ENCODE results near the gene STAT5A. TPM values are rescaled to one million over a fixed set of nuclear protein-coding genes. Genes with fewer than 3 reads are reported as not detected.

The STAT5A gene
- polyA plus RNA-seq, 1 experiment: 5.3 TPM

GRCh38 chr17:42341568-42341967 is 53.3 kb downstream of the STAT5A start:
- POLR2A ChIA-PET: interaction anchor here (0.7 kb wide), 1 partner anchor 194 kb away, joined by 3 read pairs; the partner anchor contains the start of gene NAGLU
- Histone ChIP-seq H3K27me3 (ENCODE audit: control insufficient read depth, insufficient read depth, low read length) (no peaks in the 10 kb centered on the region), H3K27ac (ENCODE audit: low read depth, low read length) (no peak overlapping the region), H3K4me3 (ENCODE audit: low read depth, low read length) (no peak overlapping the region), H3K9me3 (ENCODE audit: control insufficient read depth, insufficient read depth, low read length) (no peaks in the 10 kb centered on the region)
- no peak for DNase-seq (ENCODE audit: low read depth, low spot score)
- CTCF ChIA-PET: interaction anchor here (1.6 kb wide), 1 partner anchor 19 kb away, joined by 5 read pairs; no protein-coding TSS in a partner anchor
- TF ChIP-seq CTCF (IDR thresholded peaks at IDR 0.05; ENCODE audit: low read depth, low read length): no peak

- Histone ChIP-seq H3K9me3 (ENCODE audit: control insufficient read depth, insufficient read depth, low read length) (no peaks in the 10 kb centered on the region), H3K4me3 (ENCODE audit: low read depth, low read length) (no peak overlapping the region), H3K27me3 (ENCODE audit: control insufficient read depth, insufficient read depth, low read length) (no peaks in the 10 kb centered on the region), H3K27ac (ENCODE audit: low read depth, low read length) (no peak overlapping the region)
- ChIA-PET POLR2A (interaction anchor here (0.6 to 0.7 kb wide), 2 partner anchors 27 to 193 kb away, joined by 3 to 6 read pairs; partner anchors contain the start of gene NAGLU), CTCF (interaction anchor here (0.7 to 0.9 kb wide), 2 partner anchors 46 to 175 kb away, joined by 3 read pairs; no protein-coding TSS in a partner anchor)
- TF ChIP-seq CTCF (IDR thresholded peaks at IDR 0.05; ENCODE audit: low read depth, low read length): no peak
- DNase-seq (ENCODE audit: low read depth, low spot score): no peak
Observed at GRCh38 chr17:42342242-42343008, 54.1 kb downstream of the STAT5A start.

- no peak overlapping the region for H3K4me3 ChIP-seq (ENCODE audit: low read depth, low read length)
- no peak for TF ChIP-seq CTCF (IDR thresholded peaks at IDR 0.05; ENCODE audit: low read depth, low read length)
- CTCF ChIA-PET: interaction anchor here (0.6 to 1.2 kb wide), 2 partner anchors 22 to 563 kb away, joined by 3 read pairs; no protein-coding TSS in a partner anchor
- H3K27ac ChIP-seq (ENCODE audit: low read depth, low read length): no peak overlapping the region
- POLR2A ChIA-PET: interaction anchor here (0.6 kb wide), 1 partner anchor 84 kb away, joined by 7 read pairs; no protein-coding TSS in a partner anchor
- no peak for DNase-seq (ENCODE audit: low read depth, low spot score)
- no peaks in the 10 kb centered on the region for H3K9me3 ChIP-seq (ENCODE audit: control insufficient read depth, insufficient read depth, low read length)
- H3K27me3 ChIP-seq (ENCODE audit: control insufficient read depth, insufficient read depth, low read length): no peaks in the 10 kb centered on the region
Observed at GRCh38 chr17:42345396-42346073, 57.2 kb downstream of the STAT5A start.

GRCh38 chr17:42346481-42346880 is 58.2 kb downstream of the STAT5A start:
- Histone ChIP-seq H3K27ac (ENCODE audit: low read depth, low read length) (no peak overlapping the region), H3K9me3 (ENCODE audit: control insufficient read depth, insufficient read depth, low read length) (no peaks in the 10 kb centered on the region), H3K27me3 (ENCODE audit: control insufficient read depth, insufficient read depth, low read length) (no peaks in the 10 kb centered on the region), H3K4me3 (ENCODE audit: low read depth, low read length) (no peak overlapping the region)
- ChIA-PET POLR2A (interaction anchor here (0.6 kb wide), 1 partner anchor 83 kb away, joined by 7 read pairs; no protein-coding TSS in a partner anchor), CTCF (interaction anchor here (0.7 to 1.2 kb wide), 2 partner anchors 23 to 144 kb away, joined by 3 read pairs; no protein-coding TSS in a partner anchor)
- no peak for DNase-seq (ENCODE audit: low read depth, low spot score)
- no peak for TF ChIP-seq CTCF (IDR thresholded peaks at IDR 0.05; ENCODE audit: low read depth, low read length)
